Trophoblast cell (in vitro differentiated cells and primary cell): ENCODE results near the gene CYP27B1.
A peak's percentile ranks its signal among the peaks of the same experiment; 100 is the strongest.

Experiments
- DNase-seq, 2 donors: peaks; one replicate each; pipeline ENCODE4 v3.0.0-alpha.2; 2016
- H2AFZ ChIP-seq: 2 replicates; pipeline ENCODE4 v1.6.1; 2013; ENCODE audit warnings: low read length, moderate library complexity, mild to moderate bottlenecking; ENCODE audit not compliant: insufficient read depth, poor library complexity
- H2AK5ac ChIP-seq: 2 replicates; pipeline ENCODE4 v1.6.1; 2013; ENCODE audit warnings: mild to moderate bottlenecking, low read length
- H2BK120ac ChIP-seq: 2 replicates; pipeline ENCODE4 v1.6.1; 2013; ENCODE audit warnings: low read length, mild to moderate bottlenecking, moderate library complexity; ENCODE audit not compliant: insufficient read depth, poor library complexity
- H2BK12ac ChIP-seq: 2 replicates; pipeline ENCODE4 v1.6.1; 2013; ENCODE audit warnings: mild to moderate bottlenecking, low read length, moderate library complexity
- H2BK5ac ChIP-seq: 2 replicates; pipeline ENCODE4 v1.6.1; 2013; ENCODE audit warnings: low read length, low read depth, moderate library complexity, mild to moderate bottlenecking; ENCODE audit not compliant: poor library complexity
- H3K14ac ChIP-seq: 2 replicates; pipeline ENCODE4 v1.6.1; 2013; ENCODE audit warnings: mild to moderate bottlenecking, low read length
- H3K18ac ChIP-seq: 2 replicates; pipeline ENCODE4 v1.6.1; 2013; ENCODE audit warnings: mild to moderate bottlenecking, low read length
- H3K23ac ChIP-seq: 2 replicates; pipeline ENCODE4 v1.6.1; 2013; ENCODE audit warnings: low read length
- H3K27ac ChIP-seq: 2 replicates; pipeline ENCODE4 v1.5.1; 2013; ENCODE audit warnings: low read depth, mild to moderate bottlenecking, inconsistent platforms, low read length, moderate library complexity
- H3K27me3 ChIP-seq: 2 replicates; pipeline ENCODE4 v1.6.1; 2013; ENCODE audit warnings: inconsistent platforms, mild to moderate bottlenecking, low read length, moderate library complexity; ENCODE audit not compliant: insufficient read depth
- H3K36me3 ChIP-seq, 2 experiments: 1 replicate in 1 of 2; 2 replicates in 1 of 2; pipeline ENCODE4 v1.6.1; 2013; ENCODE audit warnings: low read length in 2 of 2, mild to moderate bottlenecking in 2 of 2, moderate library complexity in 1 of 2; ENCODE audit not compliant: insufficient read depth in 2 of 2, control insufficient read depth in 1 of 2
- H3K4ac ChIP-seq: 2 replicates; pipeline ENCODE4 v1.6.1; 2013; ENCODE audit warnings: low read depth, mild to moderate bottlenecking, low read length, moderate library complexity
- H3K4me1 ChIP-seq, 2 experiments: 1 replicate in 1 of 2; 2 replicates in 1 of 2; pipeline ENCODE4 v1.6.1; 2013; ENCODE audit warnings: low read length in 2 of 2, mild to moderate bottlenecking in 2 of 2, moderate library complexity in 1 of 2; ENCODE audit not compliant: insufficient read depth in 2 of 2, control insufficient read depth in 1 of 2
- H3K4me2 ChIP-seq: 2 replicates; pipeline ENCODE4 v1.6.1; 2013; ENCODE audit warnings: inconsistent platforms, mild to moderate bottlenecking, low read length, moderate library complexity
- H3K4me3 ChIP-seq: 2 replicates; pipeline ENCODE4 v1.5.1; 2013; ENCODE audit warnings: mild to moderate bottlenecking, low read depth, low read length, inconsistent platforms
- H3K79me1 ChIP-seq: one replicate; pipeline ENCODE4 v1.6.1; 2013; ENCODE audit warnings: low read length
- H3K79me2 ChIP-seq: 2 replicates; pipeline ENCODE4 v1.6.1; 2013; ENCODE audit warnings: low read length, mild to moderate bottlenecking; ENCODE audit not compliant: control insufficient read depth, insufficient read depth, poor library complexity
- H3K9ac ChIP-seq: 2 replicates; pipeline ENCODE4 v1.6.1; 2013; ENCODE audit warnings: mild to moderate bottlenecking, low read length
- H3K9me3 ChIP-seq: 2 replicates; pipeline ENCODE4 v1.6.1; 2013; ENCODE audit warnings: low read depth, mild to moderate bottlenecking, control low read depth, inconsistent platforms, low read length; ENCODE audit not compliant: insufficient read depth
- H4K12ac ChIP-seq: 2 replicates; pipeline ENCODE4 v1.6.1; 2013; ENCODE audit warnings: low read depth, mild to moderate bottlenecking, low read length, moderate library complexity
- H4K8ac ChIP-seq: 2 replicates; pipeline ENCODE4 v1.6.1; 2013; ENCODE audit warnings: low read depth, mild to moderate bottlenecking, low read length, moderate library complexity
- H4K91ac ChIP-seq: one replicate; pipeline ENCODE4 v1.6.1; 2013; ENCODE audit warnings: low read depth, mild to moderate bottlenecking, low read length, moderate library complexity
- WGBS: extraction: QIAGEN DNeasy Blood & Tissue Kit; methylation state at CpG from one replicate; pipeline ENCODE4 v1.1.7; 2013; ENCODE audit warnings: missing lambda C conversion rate; ENCODE audit not compliant: insufficient read length, insufficient coverage; ENCODE audit errors: extremely low coverage; 5-methylcytosine and 5-hydroxymethylcytosine counted together

The CYP27B1 gene

GRCh38 chr12:57765698-57766463 is 997 bp downstream of the CYP27B1 start:
- H2BK12ac ChIP-seq, result no peak overlapping the region
- peaks cover 12 to 13% of the 10 kb centered on the region in 2 experiments for H3K36me3 ChIP-seq
- H4K12ac ChIP-seq, result no peak overlapping the region
- H2BK5ac ChIP-seq, result no peak overlapping the region
- H2AFZ ChIP-seq, result no peak overlapping the region
- no CpG with 5 or more reads among the region's 40 CpGs for WGBS
- peaks cover 16 to 22% of the 10 kb centered on the region in 2 experiments for H3K4me1 ChIP-seq
- no peak overlapping the region for H2AK5ac ChIP-seq
- no peak overlapping the region for H3K4ac ChIP-seq
- peaks cover 45% of the 10 kb centered on the region for H3K27me3 ChIP-seq
- no peak overlapping the region for H3K23ac ChIP-seq
- peak overlapping the region; percentile 60 for H3K4me2 ChIP-seq
- no peak for DNase-seq
- peak overlapping the region; percentile 15 for H3K4me3 ChIP-seq
- H4K8ac ChIP-seq, result no peak overlapping the region
- no peak overlapping the region for H3K9ac ChIP-seq
- no peaks in the 10 kb centered on the region for H3K79me2 ChIP-seq
- no peak overlapping the region for H3K27ac ChIP-seq
- no peaks in the 10 kb centered on the region for H3K79me1 ChIP-seq
- H2BK120ac ChIP-seq, result no peak overlapping the region
- H4K91ac ChIP-seq, result no peak overlapping the region
- no peak overlapping the region for H3K14ac ChIP-seq
- peaks cover 6% of the 10 kb centered on the region for H3K9me3 ChIP-seq
- no peak overlapping the region for H3K18ac ChIP-seq

GRCh38 chr12:57765003-57765697 is 1.7 kb downstream of the CYP27B1 start:
- Histone ChIP-seq H3K79me2 (no peaks in the 10 kb centered on the region), H3K79me1 (no peaks in the 10 kb centered on the region), H2BK5ac (no peak overlapping the region), H3K27me3 (peaks cover 45% of the 10 kb centered on the region), H3K36me3 (peaks cover 9 to 12% of the 10 kb centered on the region in 2 experiments), H3K27ac (no peak overlapping the region), H3K23ac (no peak overlapping the region), H3K4me2 (peak overlapping the region; percentile 60), H3K9ac (no peak overlapping the region), H2BK12ac (no peak overlapping the region), H2AK5ac (no peak overlapping the region), H2BK120ac (no peak overlapping the region), H3K18ac (no peak overlapping the region), H4K91ac (no peak overlapping the region), H2AFZ (peak overlapping the region; percentile 31), H3K4me3 (no peak overlapping the region), H3K14ac (no peak overlapping the region), H3K4me1 (peaks cover 16 to 21% of the 10 kb centered on the region in 2 experiments), H4K12ac (no peak overlapping the region), H3K9me3 (peaks cover 6% of the 10 kb centered on the region), H4K8ac (no peak overlapping the region), H3K4ac (no peak overlapping the region)
- DNase-seq, result peak in 1 of 2 donors; percentile 35
- no CpG with 5 or more reads among the region's 60 CpGs for WGBS

- no CpG with 5 or more reads among the region's 17 CpGs for WGBS
- H3K27ac ChIP-seq, result no peak overlapping the region
- H3K4me3 ChIP-seq, result peak overlapping the region; percentile 39
These were observed 2.2 kb downstream of the CYP27B1 start for GRCh38 chr12:57764662-57765002.

GRCh38 chr12:57763881-57764661 is 2.8 kb downstream of the CYP27B1 start:
- Histone ChIP-seq H3K27me3 (peaks cover 45% of the 10 kb centered on the region), H3K4me3 (no peak overlapping the region), H3K9ac (no peak overlapping the region), H3K4me1 (peaks cover 16 to 21% of the 10 kb centered on the region in 2 experiments), H2BK5ac (no peak overlapping the region), H3K9me3 (peaks cover 6% of the 10 kb centered on the region), H3K14ac (no peak overlapping the region), H4K91ac (no peak overlapping the region), H3K27ac (no peak overlapping the region), H3K79me1 (no peaks in the 10 kb centered on the region), H2BK120ac (no peak overlapping the region), H3K18ac (no peak overlapping the region), H3K79me2 (no peaks in the 10 kb centered on the region), H2AK5ac (no peak overlapping the region), H3K4ac (no peak overlapping the region), H2BK12ac (no peak overlapping the region), H3K36me3 (peaks cover 5% of the 10 kb centered on the region in 2 experiments), H4K8ac (no peak overlapping the region), H4K12ac (no peak overlapping the region), H3K4me2 (peak overlapping the region; percentile 60), H2AFZ (no peak overlapping the region), H3K23ac (no peak overlapping the region)
- no peak for DNase-seq
- no CpG with 5 or more reads among the region's 6 CpGs for WGBS

More at GRCh38 chr12:57764662-57765002, 2.2 kb downstream of the CYP27B1 start:
- H3K79me1 ChIP-seq, result no peaks in the 10 kb centered on the region
- H2BK5ac ChIP-seq, result no peak overlapping the region
- no peak overlapping the region for H3K4ac ChIP-seq
- H3K14ac ChIP-seq, result no peak overlapping the region
- peaks cover 6% of the 10 kb centered on the region for H3K9me3 ChIP-seq
- H3K23ac ChIP-seq, result no peak overlapping the region
- DNase-seq, result no peak
- no peak overlapping the region for H2AK5ac ChIP-seq
- H4K12ac ChIP-seq, result no peak overlapping the region
- H3K18ac ChIP-seq, result no peak overlapping the region
- no peak overlapping the region for H2BK120ac ChIP-seq
- no peaks in the 10 kb centered on the region for H3K79me2 ChIP-seq
- H3K4me1 ChIP-seq, result peaks cover 16 to 21% of the 10 kb centered on the region in 2 experiments
- no peak overlapping the region for H4K8ac ChIP-seq
- H3K9ac ChIP-seq, result no peak overlapping the region
- H4K91ac ChIP-seq, result no peak overlapping the region
- H3K4me2 ChIP-seq, result peak overlapping the region; percentile 60
- peaks cover 45% of the 10 kb centered on the region for H3K27me3 ChIP-seq
- H2AFZ ChIP-seq, result no peak overlapping the region
- no peak overlapping the region for H2BK12ac ChIP-seq
- H3K36me3 ChIP-seq, result peaks cover 9 to 11% of the 10 kb centered on the region in 2 experiments
